Fibroblast of skin of right quadriceps (primary cell): ENCODE results near the gene NRXN3.

Source experiments
- DNase-seq: peaks from one replicate; pipeline ENCODE4 v3.0.0-alpha.2; 2013

The NRXN3 gene

DNA sequence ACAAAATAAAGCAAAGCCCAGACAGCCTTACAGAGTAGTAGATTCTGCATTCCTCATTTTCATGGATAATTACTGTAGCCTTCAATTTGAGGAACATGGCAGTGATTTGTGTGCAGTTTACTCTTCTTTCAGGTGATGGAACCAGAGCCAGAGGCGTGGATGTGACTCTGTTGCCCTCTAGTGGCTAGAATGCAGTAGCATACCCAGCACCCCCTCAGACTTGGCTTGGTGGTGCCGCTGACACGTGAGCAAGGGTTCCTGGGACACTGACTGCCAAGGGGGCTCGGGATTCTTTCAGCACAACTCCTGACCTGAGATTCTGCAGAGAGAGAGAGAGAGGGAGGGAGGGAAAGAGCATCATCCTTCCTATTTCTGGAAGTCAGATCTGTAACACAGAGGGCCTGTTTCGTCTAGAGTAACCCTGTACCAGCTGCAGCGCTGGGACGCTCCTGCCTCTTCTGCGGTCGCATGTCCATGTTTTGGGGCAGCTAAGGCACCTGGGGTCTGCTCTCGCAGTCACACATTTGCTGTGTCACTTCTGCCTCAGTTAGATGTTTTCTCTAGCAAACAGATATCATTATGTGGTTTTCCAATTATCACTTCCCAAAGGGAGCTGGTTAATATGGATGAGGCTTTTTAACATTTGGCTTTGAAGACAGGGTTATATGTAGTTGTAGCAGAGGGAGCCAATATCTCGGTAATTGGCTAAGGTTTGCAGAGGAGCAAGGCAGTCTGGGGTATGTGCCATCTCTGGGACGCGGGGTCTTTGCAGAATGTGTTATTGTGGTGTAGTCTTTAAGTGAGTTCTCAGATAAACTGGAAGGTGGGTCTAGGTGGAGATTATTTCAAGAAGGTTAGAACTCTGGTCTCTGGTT is 428.1 kb downstream of the NRXN3 start:
- peak; percentile 57 for DNase-seq

DNA sequence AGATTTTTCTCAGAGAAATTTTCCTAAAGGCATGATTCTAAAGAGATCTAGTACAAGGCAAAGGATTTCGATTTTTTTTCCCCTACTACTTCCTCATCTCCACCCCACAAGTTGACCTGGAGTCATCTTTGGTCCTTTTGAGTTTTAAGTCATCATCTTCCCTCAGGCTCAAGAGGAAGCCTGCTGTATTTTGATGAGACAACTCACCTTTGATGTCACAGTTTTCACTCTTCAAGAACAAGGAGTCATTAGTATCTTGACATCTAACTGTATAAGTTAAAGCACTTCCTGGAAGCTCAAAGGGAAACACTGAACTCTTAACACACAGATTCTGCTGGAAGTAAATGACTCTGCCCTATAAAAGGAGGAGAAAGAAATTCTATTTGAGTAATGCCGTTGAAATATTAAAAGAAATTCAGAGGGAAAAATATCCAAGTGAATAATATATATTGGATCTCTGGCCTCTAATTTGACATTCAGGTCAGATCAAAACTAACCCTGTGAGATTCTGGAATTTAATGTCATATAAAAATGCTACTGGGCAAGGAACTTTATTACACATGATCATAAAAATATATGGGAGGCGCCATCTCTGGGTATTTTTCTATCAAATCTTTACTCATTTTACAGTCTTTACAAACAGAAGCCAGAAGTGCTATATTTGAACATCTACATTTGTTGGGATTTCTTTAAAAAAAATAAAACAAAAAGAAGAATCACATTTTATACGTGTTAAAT is 435.0 kb downstream of the NRXN3 start:
- DNase-seq: no peak

DNA sequence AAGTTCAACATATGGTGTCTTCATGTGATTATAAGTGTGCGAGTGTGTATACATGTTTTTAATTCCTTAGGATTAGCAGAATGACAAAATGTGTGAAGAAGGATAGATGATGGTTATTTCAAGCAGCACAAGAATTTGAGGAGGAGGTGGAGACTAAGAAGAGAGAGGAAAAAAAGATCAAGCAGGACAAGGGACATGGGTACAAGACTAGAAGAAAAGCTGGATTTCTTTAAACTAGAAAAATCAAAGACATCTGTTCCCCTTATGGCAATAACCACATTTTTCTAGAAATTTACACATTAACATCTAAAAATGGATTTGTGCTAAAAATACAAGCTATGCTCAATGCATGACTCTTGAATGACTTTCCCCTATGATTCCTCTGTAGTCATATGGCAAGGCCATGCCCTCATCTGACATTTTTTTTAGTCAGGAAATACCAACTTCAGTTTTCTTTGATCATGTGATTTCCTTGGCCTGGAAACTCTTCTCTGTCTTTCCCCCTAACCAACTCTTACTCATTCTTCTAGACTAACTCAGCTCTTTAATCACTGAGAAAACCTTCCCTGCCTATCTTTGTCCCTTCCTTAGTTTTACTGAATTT is 435.8 kb downstream of the NRXN3 start:
- peak; percentile 96 for DNase-seq

DNA sequence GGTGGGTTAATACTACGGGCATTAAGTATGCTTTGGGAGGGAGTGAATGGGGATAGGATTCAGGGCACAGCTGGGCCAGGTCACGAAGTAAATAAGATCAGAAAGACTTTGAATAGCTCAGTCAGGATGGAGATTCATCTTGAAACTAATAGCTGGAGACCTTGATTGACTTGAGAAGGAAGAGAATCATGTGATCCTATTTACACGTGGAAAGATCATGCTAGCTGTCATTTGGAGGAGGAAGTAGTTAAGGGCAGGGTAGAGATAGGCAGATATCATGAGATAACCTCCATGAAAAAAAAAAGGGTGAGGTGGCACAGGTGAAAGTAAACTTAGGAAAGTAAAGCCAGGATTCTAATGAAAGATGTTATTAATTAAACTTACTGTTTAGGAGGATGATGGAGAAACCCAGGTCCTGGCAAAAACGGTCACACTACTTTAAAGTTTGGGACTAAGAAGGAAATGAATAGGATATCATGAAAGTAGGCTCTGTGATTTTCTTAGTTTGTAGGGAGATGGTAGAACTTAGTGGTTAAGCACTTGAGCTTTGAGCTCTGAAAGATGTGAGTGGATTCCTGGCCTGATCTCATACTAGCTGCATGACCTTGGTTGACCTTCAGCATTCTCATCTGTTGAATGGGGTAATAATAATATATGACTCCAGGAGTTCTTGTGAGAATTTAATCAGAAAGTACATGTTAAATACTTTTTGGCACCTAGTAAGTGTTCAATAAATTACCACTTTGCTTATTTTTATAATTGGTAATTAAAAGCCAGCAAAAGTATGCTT is 439.0 kb downstream of the NRXN3 start:
- DNase-seq: no peak

DNA sequence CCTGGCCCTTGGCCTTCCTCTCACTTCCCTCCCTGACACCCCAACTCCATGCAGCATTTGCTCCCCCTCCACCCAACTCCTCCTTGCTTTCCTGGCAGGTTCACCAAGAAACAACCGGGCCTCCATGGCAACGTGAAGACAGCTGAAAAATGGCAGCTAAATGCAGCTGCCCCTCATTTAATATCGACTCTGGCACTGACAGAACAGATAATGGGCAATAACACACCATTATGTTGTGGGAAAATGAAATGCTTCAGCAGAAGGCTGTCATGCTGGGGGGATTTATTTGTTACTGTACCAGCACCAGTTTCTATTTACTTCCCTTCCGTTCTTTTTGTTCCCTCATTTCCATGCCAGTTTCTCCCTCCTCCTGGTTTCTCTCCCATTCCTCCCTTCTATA is 440.8 kb downstream of the NRXN3 start:
- DNase-seq: no peak

DNA sequence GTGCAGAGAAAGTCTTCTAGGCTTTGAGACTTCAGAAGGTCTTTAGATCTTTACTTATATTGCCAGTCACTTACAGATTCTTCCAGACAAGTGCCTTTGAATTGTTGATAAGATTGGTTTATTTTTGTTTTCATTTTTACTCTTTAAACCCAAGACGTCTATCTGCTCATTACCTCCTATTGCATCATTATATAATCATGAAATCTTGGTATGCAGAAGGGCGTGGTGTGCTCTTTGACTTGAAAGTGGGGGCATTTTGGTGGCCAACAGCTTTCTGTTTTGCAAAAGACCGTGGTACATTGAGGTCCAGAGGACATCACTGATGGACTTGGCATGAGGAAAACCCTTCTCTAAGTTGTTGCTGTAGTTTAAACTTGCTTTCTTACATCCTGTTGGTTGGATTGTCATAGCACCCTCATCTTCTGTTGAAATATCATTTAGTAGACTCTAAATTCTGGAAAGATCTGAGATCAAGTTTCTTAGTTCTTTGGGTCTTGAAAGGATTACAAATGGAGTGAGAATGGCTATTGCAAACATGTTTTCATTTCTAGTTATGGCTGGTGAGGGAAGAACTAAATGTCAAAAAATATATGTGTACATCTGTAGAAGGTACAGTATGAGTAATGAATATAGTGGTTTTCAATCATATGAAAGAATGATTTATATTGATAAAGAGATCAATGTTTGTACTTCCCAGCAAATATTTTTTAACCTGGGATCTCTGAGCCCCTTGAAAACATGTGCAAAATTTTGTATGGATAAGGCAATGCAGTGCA is 441.8 kb downstream of the NRXN3 start:
- DNase-seq: no peak

DNA sequence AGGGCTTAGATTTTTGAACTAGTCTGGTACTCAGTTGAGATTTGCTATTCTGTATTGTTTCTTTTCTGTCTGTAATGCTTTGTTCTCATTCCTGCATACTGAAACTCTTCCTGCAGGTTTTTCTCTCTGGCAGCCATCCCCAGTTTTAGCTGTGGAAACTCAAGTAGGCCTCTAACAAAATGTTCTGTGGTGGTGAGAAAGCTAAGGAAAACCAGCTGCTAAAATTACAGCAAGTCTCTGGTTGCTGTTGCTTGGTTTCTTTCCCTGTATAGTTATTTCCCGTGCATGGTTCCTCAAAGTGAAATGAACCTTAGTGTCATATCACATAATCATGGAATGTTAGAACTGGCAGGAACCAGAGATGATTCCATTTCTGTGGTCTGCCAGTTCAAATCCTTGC is 442.5 kb downstream of the NRXN3 start:
- peak; percentile 3 for DNase-seq

DNA sequence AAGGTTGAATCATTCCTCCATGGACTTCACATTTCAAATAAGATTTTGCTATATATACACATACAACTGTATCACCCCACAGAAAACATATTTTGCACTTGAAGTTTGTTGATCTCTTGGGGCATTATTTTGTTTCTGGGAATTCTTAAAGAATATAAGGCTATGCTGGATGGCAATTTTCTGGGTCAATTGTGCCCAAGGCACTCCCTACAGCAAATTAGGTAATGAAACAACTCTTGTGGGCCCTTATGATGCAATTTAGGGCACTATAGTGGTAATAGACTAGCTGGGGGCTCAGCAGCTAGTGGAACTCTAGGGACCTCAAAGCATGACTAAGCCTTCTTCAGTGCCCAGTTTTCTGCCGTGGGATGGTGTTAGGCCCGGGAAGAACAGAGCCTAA is 444.4 kb downstream of the NRXN3 start:
- DNase-seq: no peak

DNA sequence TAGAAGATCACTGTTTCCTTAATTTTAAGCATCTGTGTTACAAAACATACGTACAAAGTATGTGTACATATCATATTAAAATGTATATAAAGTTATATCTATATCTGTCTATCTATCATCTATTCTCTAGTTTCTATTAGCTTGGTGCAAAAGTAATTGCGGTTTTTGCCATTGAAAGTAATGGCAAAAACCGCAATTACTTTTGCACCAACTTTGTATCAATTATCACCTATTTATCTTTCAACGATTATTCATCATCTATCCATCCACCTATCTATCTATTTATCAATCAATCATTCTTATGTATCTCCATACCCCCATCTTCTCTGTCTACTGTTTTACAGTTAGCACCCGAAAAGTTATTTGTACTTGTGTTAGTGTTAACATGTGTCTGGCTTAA is 447.6 kb downstream of the NRXN3 start:
- no peak for DNase-seq

DNA sequence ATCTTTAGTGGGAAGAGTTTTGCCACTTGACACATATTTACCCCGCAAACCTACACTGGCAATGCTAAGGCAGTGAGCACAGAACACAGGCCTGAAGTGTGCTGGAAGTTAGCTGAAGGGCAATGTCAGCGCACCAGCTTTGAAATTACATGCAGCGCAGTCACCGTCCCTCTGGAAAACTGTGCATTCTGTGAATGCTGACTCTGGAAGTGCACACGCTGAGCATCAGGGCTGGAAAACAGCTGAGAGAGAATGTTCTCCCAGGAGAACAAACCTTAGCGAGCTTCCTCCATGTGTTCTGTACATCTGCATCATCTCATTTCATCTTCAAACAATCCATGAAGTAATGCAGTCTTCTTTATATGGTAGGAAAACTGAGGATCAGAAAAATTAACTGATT is 448.2 kb downstream of the NRXN3 start:
- no peak for DNase-seq

DNA sequence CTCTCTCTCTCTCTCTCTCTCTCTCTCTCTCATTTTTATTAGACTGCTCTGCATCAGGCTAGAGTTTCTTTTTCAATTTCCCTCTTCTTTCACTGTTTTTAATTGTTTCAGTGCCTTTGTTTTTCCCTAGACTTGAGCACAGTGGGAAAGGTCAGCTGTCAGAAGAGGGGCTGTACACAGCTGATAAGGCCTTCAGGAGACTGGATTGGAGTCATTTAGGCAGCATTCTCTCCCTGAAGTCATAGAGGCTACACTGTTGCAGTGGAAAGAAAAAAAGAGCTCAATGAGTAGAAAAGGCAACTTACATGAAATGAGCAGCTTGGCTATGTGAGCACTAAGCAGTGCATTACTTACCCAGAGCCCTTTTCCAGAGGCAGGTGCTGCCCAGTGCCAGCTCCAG is 456.9 kb downstream of the NRXN3 start:
- DNase-seq: no peak

DNA sequence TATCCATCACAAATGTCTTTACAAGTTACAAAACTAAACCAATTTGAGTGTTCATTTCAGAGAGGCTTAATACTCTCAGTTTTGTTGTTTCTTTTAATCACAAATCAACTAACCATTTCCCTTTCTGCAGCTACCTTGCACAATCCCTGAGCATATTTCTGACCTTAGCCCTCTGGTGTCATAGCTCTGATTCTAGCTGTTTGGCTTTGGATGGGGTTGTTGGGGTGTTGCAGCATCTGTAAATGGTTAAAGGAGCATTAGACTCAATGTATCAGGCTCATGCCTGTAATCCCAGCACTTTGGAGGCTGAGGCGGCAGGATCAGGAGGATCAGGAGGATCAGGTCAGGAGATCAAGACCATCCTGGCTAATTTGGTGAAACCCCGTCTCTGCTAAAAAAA is 461.4 kb downstream of the NRXN3 start:
- no peak for DNase-seq

DNA sequence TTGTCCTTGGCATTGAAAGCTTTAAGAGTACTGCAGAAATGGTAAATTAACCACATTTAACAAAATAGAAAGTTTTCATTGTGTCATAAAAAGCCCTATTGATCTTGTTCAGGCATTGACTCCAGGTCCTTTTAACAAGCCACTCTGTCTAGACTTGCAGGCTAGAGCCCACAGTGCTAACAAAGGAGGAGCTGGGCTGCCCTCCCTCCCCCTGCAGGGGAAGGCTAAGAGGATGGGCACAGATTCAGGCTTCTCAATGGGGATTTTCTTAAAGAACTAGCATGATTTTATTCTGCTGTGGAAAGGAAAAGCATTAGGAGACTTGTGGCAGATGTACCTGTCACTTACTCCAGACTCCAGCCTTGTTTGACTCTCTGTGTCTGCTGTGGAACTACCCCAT is 463.6 kb downstream of the NRXN3 start:
- DNase-seq: no peak

DNA sequence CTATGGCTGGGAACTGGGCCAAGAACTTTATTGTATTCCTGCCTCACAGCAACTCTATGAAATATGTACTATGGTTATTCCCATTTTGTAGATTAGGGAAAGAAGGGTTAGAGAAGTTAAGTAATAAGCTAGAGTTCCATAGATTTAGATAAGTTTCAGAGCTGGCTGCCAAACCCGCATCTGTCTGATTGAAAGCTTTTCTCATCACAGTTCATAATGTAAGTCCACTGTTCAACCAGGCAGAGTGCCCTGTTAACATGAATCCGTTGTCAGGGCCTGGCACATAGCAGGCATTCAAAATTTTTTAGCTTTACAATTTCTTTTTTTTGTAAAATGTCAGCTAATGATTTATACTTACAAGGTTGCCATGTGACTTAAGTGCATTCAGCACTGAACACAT is 467.3 kb downstream of the NRXN3 start:
- DNase-seq: no peak

DNA sequence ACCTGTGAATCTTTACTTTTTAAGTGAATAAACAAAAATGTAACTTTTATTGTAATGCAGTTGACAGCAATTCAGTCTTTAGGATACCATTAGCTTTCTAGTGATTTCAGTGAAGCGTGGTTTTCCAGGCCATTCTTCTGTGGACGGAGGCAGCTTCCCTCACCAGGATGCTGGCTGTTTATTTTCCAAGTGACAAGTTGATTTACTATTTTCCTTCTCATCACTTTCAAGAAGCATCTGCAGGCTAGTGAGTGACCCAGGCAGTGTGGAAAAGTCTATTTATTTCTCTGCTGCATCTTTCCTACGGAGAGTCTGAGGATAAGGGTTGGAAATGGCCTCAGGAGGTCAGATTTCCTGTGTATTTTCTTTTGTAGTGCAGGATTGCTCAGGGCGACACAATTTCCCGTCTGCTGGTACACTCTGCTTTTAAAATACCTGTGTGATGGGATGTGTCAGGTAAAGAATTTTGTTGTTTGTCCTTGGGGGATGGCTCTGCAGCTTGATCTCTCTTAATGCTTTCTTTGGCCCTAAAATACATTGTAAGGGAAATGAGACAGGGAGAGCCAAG is 467.8 kb downstream of the NRXN3 start:
- no peak for DNase-seq

DNA sequence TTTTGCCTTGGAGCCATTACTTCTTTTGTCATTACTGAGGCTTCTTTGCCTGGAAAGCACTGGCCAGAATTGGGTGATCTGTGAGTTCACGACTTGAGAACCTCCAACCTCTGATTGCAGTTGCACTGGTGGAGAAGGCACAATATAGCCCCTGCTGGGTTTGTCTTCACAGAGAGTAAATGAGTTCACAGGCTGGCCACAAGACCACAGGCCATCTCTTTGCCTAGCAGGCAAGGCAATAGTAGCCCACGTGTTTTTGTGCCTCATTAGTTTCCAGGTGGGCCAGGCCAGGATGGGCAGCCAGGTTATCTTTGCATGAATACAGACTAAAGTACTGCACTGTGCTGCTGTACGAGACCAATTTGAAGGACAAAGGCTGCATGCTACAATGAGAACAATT is 468.8 kb downstream of the NRXN3 start:
- DNase-seq: no peak

DNA sequence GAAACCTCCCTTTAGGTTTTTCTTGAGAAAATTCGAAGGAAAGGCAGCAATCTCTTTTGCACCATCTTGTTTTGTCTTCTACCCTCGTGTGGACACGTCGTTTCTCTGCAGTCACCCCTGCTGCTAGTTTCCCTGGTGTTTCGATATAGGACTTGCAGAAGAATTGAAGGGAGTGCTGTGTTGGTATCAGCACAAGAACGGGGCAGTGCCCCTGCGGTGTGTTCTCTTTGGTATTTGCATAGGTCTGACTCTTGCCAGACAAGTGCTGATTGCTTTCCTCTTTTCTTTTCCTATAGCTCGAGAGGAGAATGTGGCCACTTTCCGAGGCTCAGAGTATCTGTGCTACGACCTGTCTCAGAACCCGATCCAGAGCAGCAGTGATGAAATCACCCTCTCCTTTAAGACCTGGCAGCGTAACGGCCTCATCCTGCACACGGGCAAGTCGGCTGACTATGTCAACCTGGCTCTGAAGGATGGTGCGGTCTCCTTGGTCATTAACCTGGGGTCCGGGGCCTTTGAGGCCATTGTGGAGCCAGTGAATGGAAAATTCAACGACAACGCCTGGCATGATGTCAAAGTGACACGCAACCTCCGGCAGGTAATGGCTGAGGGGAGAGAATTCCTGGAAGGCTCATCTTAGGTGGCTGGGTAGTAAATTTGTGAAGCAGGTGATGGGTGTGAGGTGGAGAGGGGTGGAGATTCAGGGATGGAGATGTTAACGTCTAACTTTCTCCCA is 474.8 kb downstream of the NRXN3 start:
- no peak for DNase-seq

DNA sequence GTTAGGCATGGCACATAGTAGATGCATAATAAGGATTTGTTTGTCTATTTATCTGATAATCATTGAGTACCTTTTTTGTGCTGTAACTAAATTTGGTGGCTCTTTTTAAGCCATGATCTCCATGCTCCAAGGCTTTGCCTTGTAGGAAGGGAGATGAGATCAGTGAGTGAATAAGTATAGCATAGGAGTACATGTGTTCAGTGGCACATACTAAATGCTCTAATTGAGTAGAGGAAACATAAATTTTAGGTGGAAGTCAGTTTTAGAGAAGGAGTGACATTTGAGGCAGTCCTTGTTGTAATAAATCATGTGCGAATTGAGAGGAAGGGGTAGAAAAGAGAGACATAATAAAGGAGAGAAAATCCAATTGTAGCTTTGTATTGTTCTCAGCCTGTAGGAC is 482.6 kb downstream of the NRXN3 start:
- DNase-seq: no peak

DNA sequence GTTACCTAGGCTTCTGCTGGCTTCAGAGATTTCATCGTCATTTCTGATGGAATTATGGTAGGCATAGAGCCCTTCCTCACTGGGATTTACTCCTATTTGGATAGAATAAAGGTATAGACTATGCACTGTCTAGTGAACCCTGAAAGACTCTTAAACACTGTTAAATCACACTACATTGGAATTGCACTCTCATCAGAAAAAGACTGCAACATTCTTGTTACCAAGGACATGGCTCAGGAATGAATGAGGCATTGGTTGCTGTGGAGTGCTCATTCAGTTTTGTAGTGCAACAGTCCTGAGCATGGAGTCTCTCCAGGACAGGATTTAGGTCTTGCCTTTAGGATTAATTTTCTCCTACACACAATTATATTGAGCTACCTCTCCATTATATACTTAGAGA is 483.0 kb downstream of the NRXN3 start:
- DNase-seq: no peak

DNA sequence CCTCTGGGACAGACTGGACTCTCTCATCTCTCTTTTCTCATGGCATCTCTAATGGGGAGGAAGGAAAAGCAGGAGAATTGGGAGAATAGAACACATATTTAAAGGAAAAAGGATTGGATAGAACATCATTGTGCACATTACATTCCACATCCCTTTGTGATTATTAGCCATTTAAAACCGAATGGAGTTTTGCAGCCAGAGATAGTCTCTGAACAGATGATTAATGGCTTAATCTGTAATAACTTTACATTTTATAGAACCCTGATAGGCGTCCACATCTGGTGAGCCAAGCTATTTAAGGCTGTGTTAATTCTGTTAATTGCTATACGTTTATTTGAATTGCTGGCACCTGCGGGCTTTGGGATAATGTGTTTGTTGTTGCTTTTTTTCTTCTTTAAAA is 487.3 kb downstream of the NRXN3 start:
- no peak for DNase-seq

DNA sequence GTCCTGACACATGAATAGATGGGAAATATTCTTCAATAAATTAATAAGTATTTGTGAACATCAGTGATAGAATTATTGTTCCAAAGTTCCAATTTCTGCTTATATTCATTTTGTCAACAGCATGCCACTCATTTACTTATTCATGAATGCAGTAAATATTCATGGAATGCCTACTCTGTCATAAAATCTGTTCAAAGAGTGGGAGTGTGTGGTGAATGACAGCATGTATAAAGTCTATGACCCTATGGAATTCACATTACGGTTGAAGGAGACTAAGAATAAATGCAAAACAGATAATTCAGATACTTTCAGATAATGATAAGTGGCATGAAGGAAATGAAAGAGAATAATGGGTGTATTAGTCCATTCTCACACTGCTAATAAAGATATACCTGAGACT is 494.7 kb downstream of the NRXN3 start:
- DNase-seq: no peak
